OCI-LY3 (cell line): ENCODE data around the gene NEUROG1.

Source experiments
- CTCF ChIP-seq: fragments of 200-600, 300-600 bp; sonication (generic); IDR thresholded peaks from 2 replicates; pipeline ENCODE4 v1.5.1; 2014; ENCODE audit warnings: antibody characterized with exemption, low read length, low read depth
- EZH2phosphoT487 ChIP-seq: fragments of 200-600 bp; shearing (Covaris generic); IDR thresholded peaks from 2 replicates; pipeline ENCODE4 v1.6.1; 2018; ENCODE audit warnings: antibody characterized with exemption, mixed run types, low read depth

GRCh38 chr5:135574493-135574892, 38.7 kb upstream of the NEUROG1 start:
- TF ChIP-seq CTCF (no peak), EZH2phosphoT487 (no peak)
